Inflammatory macrophage treated with lipopolysaccharide for 4 hours (primary cell): ENCODE measurements around the gene ANXA2R.
"Not testable (repeated sequence)": the region's sequence is repeated elsewhere in the genome, so short reads cannot be mapped to it uniquely, and the experiment has no call there.

ENCODE experiments used
- DNase-seq: peaks from one replicate; pipeline ENCODE4 v3.0.0-alpha.2; 2020

The ANXA2R gene

DNA sequence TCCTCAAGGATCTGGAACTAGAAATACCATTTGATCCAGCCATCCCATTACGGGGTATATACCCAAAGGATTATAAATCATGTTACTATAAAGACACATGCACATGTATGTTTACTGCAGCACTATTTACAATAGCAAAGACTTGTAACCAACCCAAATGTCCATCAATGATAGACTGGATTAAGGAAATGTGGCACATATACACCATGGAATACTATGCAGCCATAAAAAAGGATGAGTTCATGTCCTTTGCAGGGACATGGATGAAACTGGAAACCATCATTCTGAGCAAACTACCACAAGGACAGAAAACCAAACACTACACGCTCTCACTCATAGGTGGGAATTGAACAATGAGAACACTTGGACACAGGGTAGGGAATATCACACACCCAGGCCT is 19.9 kb upstream of the ANXA2R start:
- DNase-seq, result not testable (repeated sequence)

- DNase-seq, result not testable (repeated sequence)
Observed at GRCh38 chr5:43055098-43055497, 15.0 kb upstream of the ANXA2R start.

GRCh38 chr5:43051684-43052083 is 11.6 kb upstream of the ANXA2R start:
- DNase-seq, result no peak

- no peak for DNase-seq
Observed at GRCh38 chr5:43050384-43050783, 10.3 kb upstream of the ANXA2R start.

- DNase-seq, result no peak
Observed at GRCh38 chr5:43049236-43049635, 9.1 kb upstream of the ANXA2R start.

DNA sequence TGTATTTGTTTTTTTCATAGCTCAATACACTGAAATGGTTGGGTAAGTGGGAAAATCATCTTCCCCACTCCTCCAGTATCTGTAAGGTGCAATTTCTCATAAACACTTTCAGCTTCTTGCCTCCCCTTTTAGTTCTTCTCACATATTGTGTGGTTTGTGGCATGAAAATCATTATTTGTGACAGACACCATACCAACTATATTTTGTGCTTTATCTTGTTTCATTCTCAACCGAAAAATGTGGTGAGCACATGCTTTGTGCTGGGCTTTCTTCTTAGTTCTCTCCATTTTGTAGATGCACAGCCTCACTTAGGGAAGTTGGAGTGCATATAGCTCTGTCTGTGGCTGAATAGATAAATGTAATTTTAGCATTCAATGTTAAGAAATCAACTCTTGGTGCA is 6.4 kb upstream of the ANXA2R start:
- DNase-seq, result no peak

GRCh38 chr5:43045236-43045635 is 5.1 kb upstream of the ANXA2R start:
- DNase-seq, result no peak

DNA sequence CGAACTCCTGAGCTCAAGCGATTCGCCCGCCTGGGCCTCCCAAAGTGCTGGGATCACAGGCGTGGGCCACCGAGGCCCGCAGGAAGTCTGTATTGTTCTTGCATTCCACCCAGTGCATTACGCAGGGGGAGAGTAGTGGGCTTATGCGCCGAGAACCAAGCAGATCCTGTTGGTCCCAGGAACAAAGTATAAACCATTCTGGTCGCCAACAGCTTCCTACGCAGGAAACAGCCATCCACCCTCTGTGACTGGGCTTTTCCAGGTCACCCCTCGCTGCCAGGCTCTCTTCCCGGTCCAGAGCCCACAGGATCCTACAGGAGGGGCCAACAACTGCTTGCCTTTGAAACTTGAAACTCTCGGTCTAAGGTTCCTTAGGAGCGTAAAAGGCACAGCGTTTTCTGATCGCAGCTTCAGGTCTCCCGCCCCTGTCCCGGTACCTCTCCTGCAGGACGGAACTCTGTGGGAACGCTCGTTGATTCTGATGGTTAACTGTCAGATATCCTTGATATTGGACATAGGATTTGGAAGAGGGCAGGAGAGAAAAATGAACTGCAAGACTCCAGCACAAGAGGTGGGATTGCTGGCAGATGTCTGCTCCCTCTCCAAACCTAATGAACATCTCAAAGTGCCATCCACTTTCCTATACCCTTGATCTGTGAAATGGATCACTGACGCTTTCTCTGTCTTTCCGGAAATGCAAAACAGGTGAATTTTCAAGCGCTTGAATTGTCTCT is 4.2 kb upstream of the ANXA2R start:
- no peak for DNase-seq

GRCh38 chr5:43043400-43043756 is 3.3 kb upstream of the ANXA2R start:
- no peak for DNase-seq

DNA sequence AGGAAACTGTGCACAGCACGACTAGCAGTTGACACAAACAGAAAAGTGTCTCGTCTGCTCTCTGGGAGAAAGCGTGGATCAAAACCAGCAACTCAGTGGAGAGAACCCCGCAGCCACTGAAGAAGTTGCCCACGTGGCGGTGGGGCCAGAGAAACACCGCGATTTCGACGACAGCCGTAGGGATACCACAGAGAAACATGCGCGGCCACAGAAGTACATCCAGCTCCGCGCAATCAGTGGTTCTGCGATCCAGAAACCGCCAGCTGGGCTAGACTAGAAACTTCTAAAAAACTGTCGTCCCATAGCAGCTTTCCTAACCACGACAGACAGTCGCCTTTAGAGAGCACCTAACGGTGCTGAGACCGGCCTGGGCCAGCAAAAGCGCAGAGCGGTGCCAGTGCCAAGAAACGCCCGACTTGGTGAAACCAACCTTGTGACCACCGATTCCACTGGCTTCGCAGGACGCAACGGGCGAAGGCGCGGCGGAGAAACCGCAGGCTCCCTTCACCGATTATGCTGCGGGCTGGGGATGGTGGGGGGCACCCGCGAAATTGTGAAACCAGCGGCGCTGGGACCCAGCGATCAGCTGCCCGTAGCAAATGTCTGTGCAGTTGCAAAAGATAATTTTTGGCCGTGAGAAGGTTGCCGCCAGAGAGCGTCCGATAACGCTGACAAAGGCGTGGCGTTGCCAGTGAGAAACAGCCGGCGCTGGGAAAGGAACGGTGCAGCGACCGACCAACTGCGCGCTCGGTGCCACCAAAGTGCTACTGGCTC is 2.7 kb upstream of the ANXA2R start:
- DNase-seq, result peak; percentile 68

- DNase-seq, result peak; percentile 97
Observed at GRCh38 chr5:43042176-43042625, 2.1 kb upstream of the ANXA2R start.

DNA sequence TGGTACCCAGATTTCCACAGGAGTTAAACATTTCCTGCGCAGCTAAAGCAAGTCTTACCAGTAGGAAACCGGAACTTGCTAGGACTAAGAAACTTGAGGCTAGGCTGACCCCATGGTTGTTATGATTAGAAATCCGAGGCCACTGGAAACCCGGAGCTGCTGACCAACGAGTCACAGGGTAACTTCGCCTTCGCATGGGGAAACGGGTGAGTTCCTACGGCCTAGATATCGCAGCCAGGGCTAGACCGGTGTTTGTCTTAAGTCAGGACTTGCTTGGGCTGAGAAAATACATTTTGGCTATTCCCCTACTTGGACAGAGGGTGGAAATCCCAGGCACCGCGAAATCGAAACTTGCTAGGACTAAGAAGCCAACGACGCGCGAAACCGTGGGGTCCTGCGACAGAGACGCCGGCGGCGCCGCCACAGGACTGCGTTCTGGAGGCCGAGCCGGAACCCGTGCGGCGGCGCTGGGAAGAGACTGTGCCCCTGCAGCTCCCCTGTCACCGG is 1.6 kb upstream of the ANXA2R start:
- peak; percentile 93 for DNase-seq

GRCh38 chr5:43041110-43041668 is 1.1 kb upstream of the ANXA2R start:
- DNase-seq, result no peak

DNA sequence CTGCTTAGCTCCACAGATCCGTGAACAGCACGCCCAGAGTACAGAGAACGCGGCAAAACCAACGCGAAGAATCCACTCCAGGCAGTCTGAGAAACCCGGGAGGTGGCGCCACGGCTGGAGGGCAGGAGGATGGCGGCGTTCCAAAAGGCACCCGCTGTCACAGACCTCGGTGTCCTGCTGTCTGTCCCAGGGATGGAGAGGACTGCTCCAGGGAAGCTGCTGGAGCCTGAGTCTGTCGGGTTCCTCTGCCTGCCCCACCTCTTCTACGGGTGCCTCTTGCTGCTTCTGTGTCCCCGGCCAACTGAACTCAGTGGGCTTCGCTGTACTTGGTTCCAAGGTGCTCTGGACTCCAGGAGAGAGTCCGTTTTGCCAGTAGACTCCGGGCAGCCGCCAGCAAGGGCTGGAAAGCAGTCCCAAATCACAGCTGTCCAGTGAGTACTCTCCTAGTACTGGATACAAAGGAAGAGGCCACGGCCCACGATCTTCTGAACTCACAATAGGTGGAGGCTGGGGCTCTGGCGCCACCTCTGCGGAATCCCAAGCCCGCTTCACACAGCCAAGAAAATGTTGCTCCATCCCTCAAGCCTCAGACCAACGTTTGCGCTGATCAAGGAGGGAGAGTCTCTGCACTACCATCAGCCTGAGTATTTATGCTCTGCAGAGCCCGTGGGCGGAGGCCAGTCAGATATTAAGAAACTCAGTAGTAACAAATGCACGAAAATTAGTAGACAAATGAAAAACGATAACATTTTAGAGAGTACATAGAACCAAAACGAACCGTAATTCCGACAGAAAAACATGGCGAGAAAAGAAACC is 440 bp downstream of the ANXA2R start:
- DNase-seq, result peak; percentile 78

GRCh38 chr5:43039152-43039470 is 1.0 kb downstream of the ANXA2R start:
- no peak for DNase-seq

GRCh38 chr5:43038496-43038989 is 1.6 kb downstream of the ANXA2R start:
- no peak for DNase-seq

- peak; percentile 83 for DNase-seq
Observed at GRCh38 chr5:43037636-43038495, 2.3 kb downstream of the ANXA2R start.

- DNase-seq, result peak; percentile 19
Observed at GRCh38 chr5:43036856-43037635, 3.1 kb downstream of the ANXA2R start.

- DNase-seq, result no peak
Observed at GRCh38 chr5:43036409-43036808, 3.7 kb downstream of the ANXA2R start.

DNA sequence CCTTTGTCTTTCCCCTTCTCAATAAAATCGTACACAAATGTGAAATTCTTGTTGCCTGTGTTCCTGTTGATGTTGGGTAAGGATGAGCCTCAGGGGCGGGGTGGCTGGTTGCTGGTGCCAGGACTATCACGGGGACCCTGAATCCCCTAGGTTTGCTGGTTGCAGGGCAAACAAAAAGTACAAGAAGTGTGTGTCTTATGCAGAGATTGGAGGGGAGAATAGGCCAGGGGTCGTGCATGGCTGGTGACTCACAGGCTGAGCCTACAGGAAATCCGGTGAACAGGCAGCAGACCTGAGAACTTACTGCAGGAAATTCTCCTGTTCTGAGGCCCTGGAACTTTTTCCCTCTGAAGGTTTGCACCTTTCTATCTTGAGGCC is 5.5 kb downstream of the ANXA2R start:
- DNase-seq, result no peak
